ENCODE results near the gene FARP2. TPM values are rescaled to one million over a fixed set of nuclear protein-coding genes. Genes with fewer than 3 reads are reported as not detected.

Gene FARP2
- polyA plus RNA-seq, 1 donor from 2014 or later = 21.9 TPM

DNA sequence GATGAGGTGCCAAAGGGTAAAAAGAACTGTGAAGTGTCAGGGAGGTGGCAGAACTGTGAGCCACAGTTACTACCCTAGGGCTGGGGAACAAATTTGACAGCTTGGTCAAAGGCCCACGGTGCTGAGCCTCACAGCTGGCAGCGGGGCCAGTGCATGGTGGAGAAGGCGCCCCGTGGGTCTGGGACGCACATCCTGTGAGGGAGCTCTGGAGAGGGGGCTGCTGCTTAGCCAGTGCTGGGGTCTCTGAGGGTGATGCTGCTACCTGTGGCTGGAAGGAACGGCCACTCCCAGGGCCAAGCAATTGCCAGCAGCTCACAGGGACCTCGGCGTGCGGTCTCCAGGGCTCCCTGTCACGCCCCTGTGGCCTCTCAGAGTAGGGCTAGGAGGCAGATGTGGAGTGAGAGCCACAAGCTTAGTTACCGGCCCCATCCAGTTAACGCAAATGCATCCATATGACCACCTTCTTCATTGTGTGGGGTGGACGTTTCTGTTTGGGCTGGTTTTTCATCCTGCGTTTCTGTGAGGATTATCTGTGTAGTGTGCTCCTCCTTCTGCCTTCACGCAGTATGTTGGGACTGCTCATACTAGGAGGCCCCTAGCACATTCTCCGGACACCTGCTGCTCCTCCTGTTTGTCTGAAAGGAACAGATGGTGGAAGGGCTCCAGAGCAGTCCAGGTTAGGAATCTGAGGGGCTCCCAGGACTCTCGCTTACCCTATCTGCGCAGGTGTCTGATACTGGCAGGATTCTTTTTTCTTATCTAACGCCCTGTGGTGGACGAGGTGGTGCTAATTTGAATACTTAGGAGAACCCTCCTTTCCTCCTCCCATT, 126.3 kb downstream of the FARP2 start:
- Mint-ChIP-seq H3K36me3 (peaks cover 18% of the 10 kb centered on the region), H3K27ac (no peak overlapping the region), H3K27me3 (no peaks in the 10 kb centered on the region), H3K9me3 (no peaks in the 10 kb centered on the region), H3K4me3 (no peak overlapping the region), H3K4me1 (no peaks in the 10 kb centered on the region)

DNA sequence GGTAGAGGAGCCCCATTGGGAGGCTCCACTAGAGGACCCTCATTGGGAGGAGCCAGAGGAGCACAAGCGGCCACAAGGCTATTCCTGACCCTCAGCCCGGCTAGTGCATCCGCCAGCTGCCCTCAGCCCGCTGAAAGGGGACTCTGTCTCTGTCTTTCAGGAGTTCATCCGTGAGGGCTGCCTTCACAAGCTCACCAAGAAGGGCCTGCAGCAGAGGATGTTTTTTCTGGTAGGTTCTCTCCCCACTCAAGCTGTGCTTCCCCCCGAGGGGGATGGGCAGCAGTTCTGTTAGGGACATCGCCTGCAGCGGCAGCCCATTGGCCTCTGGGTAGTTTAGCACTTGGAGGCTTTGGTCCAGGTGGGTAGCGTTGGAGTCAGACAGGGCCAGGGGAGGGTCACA, 127.2 kb downstream of the FARP2 start:
- Mint-ChIP-seq H3K36me3 (peaks cover 15% of the 10 kb centered on the region), H3K27me3 (no peaks in the 10 kb centered on the region), H3K4me3 (no peak overlapping the region), H3K9me3 (no peaks in the 10 kb centered on the region), H3K4me1 (no peaks in the 10 kb centered on the region), H3K27ac (no peak overlapping the region)

DNA sequence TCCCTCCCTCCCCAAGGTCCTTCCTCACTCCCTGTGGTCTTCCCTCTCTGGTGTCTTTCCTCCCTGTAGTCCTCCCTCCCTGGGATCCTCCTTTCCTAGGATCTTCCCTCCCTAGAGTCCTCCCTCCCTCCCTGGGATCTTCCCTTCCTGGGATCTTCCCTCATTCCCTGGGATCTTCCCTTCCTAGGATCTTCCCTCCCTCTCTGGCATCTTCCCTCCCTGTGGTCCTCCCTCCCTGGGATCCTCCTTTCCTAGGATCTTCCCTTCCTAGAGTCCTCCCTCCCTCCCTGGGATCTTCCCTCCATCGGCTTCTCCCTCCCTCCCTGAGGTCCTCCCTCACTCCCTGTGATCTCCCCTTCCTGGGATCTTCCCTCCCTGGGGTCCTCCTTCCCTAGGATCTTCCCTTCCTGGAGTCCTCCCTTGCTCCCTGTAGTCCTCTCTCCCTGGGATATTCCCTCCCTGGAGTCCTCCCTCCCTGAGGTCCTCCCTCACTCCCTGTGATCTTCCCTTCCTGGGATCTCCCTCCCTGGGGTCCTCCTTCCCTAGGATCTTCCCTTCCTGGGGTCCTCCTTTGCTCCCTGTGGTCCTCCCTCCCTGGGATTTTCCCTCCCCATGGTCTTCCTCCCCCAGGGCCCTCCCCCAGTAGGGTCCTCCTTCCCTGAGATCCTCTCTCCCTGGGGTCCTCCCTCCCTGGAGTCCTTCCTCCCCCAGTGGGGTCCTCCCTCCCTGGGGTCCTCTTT, 129.3 kb downstream of the FARP2 start:
- no peaks in the 10 kb centered on the region for H3K27me3 Mint-ChIP-seq
- H3K4me1 Mint-ChIP-seq = no peaks in the 10 kb centered on the region
- H3K4me3 Mint-ChIP-seq = no peak overlapping the region
- no peak overlapping the region for H3K27ac Mint-ChIP-seq
- peaks cover 14% of the 10 kb centered on the region for H3K36me3 Mint-ChIP-seq
- H3K9me3 Mint-ChIP-seq = no peaks in the 10 kb centered on the region

DNA sequence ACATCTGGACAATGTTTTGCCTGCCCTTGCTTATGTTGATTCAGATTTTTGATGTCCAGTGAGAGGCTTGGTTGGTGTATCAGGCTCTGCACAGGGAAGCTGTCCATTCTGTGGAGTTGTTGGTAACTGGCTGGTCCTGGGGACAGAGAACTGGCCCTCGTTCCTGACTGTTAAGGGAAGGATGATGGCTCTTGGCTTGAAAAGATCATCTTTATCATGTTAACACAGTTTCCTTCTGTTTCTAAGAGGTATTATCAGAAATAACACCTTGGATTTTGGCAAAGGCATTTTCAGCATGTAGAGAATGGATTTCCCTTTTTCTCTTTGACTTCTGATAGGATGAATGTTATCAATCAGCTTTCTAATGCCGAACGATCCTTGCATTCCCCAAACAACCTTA, 133.0 kb downstream of the FARP2 start:
- H3K27me3 Mint-ChIP-seq = no peaks in the 10 kb centered on the region
- no peak overlapping the region for H3K4me3 Mint-ChIP-seq
- H3K9me3 Mint-ChIP-seq = no peaks in the 10 kb centered on the region
- H3K36me3 Mint-ChIP-seq = peaks cover 12% of the 10 kb centered on the region
- H3K4me1 Mint-ChIP-seq = no peaks in the 10 kb centered on the region
- H3K27ac Mint-ChIP-seq = peak overlapping the region in 1 of 3 donors; percentile 83

DNA sequence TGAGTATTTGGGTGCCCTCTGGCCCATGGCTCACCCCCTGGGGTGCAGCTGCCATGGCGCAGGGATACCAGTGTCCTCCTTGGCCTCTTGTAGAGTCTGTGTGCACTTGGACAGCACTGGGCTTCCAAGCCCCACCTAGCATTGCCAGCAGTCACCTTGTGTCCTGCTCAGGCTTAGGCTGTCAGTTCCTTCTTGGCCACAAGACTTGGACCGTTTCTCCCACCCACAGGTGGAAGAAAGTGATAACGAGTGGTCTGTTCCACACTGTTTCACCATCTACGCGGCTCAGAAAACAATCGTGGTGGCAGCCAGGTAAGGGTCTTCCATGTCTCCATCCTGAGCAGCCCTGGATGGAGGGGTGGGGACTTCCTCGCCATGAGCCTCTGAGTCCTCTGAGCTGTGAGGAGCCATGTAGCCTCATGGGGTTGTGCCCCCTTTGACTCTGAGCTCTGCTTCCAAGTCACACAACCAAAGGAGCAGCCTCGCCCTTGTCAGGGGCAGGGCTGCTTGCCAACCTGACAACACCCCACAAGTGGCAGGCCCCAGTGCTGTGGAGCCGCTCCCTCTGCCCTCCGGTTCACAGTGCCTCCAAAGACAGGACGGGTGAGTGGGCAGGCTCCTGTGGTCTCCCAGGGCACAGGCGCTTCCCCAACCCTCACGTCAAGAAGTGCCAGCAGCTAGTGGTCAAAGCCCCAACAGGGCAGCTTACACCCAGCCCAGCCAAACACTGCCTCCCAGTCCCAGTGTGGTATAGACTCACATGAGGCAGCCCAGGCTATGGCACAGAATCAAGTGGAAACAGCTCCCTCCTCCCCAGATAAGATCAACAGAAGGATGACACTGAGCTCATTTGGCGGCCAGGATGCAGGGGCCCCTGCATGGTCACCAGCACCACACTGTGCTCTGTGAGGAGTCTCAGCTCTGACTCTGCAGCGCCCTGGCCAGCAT, 133.9 kb downstream of the FARP2 start:
- Mint-ChIP-seq H3K27ac (peak overlapping the region in 1 of 3 donors; percentile 31), H3K4me3 (no peak overlapping the region), H3K9me3 (no peaks in the 10 kb centered on the region), H3K27me3 (no peaks in the 10 kb centered on the region), H3K36me3 (peaks cover 10% of the 10 kb centered on the region), H3K4me1 (no peaks in the 10 kb centered on the region)

DNA sequence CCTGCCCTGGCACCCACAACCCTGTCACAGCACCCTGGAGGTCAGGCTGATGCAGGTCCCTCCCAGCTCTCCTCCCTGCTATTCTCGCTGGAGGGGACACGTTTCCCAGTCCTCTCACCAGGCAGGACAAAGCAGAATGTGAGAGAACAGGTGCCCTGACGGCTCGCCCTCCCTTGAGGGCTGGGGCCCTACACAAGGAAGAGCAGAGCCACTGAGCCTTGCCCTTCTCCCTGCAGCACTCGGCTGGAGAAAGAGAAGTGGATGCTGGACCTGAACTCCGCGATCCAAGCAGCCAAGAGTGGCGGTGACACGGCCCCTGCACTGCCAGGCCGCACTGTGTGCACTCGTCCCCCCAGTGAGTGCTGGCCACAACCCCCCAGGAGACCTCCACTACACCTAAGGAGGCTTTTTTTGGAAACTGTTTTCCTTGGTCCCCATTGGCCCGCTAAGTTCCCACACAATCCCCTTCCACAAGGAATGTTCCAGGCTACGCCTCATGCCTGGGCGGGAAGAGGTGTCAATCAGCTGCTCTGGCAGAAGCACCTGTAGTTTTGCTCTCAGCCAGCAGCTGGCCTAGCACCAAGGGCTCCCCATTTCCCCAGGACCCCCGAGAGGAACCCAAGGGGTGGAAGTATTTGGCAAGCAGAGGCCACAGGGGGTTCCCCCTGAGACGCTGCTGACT, 134.9 kb downstream of the FARP2 start:
- H3K4me1 Mint-ChIP-seq = no peaks in the 10 kb centered on the region
- no peaks in the 10 kb centered on the region for H3K27me3 Mint-ChIP-seq
- H3K27ac Mint-ChIP-seq = no peak overlapping the region
- H3K36me3 Mint-ChIP-seq = peaks cover 10% of the 10 kb centered on the region
- no peak overlapping the region for H3K4me3 Mint-ChIP-seq
- H3K9me3 Mint-ChIP-seq = no peaks in the 10 kb centered on the region

DNA sequence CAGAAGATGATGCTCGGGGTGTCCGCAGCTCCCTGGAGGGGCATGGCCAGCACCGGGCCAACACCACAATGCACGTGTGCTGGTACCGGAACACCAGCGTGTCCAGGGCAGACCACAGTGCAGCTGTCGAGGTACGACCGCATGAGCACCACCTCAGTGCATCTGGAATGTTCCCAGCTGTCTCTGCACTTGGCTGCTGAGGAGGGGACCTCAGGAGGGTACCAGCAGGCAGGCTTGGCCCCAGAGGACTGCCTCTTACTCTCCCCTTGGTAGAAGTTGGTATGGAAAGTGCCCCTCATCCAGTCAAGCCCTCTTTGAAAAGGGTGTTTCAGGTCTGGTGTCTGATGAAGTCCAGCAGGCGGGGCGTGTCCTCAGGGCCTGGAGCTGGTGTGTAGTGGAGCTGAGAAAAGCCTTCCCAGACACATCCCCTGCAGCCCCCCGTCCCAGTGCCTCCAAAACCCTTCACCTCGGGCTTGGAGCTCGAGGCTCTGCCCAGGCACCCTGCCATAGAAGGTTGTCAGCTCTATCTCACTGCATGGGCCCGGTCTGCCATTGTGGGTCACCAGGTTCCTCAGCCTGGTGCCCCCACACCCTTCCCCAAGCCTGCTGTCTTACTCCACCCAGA, 135.6 kb downstream of the FARP2 start:
- Mint-ChIP-seq H3K9me3 (no peaks in the 10 kb centered on the region), H3K36me3 (peaks cover 7% of the 10 kb centered on the region), H3K4me1 (no peaks in the 10 kb centered on the region), H3K27me3 (no peaks in the 10 kb centered on the region), H3K4me3 (no peak overlapping the region), H3K27ac (no peak overlapping the region)

DNA sequence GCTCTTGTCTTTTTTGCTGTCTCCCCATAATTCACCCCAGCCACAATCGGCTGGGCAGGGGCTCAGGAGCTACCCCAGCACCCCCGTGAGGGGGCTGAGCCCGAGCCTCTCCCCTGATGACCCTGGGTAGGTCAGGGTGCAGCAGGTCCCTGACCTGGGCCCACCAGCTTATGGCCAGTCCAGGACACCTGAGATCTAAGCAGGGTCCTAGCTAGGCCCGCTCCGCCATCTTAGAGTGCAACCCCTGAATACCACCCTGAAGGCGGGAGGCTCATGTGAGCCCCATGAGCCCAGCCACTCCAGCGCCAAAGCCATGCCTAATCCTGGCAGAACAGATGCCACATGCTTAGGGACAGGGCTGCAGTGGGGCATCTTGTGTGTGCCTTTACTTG, 136.1 kb downstream of the FARP2 start:
- H3K9me3 Mint-ChIP-seq = no peaks in the 10 kb centered on the region

DNA sequence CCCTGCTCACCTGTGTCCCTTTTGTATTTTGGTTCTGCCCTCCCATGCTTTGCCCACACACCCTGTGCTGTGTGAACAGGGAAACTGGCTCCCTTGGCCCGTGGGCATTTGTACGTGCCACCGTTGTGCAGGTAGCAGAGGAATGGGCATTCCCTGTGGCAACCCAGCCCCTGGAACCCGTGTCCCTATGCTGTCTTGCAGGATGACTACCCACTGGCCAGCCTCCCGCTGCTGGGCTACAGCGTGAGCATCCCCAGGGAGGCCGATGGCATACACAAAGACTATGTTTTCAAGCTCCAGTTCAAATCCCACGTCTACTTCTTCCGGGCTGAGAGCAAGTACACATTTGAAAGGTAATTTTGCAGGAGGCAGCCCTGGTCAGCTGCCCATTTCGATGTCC, 137.0 kb downstream of the FARP2 start:
- Mint-ChIP-seq H3K36me3 (peaks cover 2% of the 10 kb centered on the region), H3K27me3 (no peaks in the 10 kb centered on the region), H3K4me3 (no peak overlapping the region), H3K4me1 (no peaks in the 10 kb centered on the region), H3K9me3 (no peaks in the 10 kb centered on the region), H3K27ac (no peak overlapping the region)

More for the DNA sequence above, 136.1 kb downstream of the FARP2 start:
- Mint-ChIP-seq H3K4me3 (no peak overlapping the region), H3K27ac (no peak overlapping the region), H3K27me3 (no peaks in the 10 kb centered on the region), H3K36me3 (peaks cover 2% of the 10 kb centered on the region), H3K4me1 (no peaks in the 10 kb centered on the region)

DNA sequence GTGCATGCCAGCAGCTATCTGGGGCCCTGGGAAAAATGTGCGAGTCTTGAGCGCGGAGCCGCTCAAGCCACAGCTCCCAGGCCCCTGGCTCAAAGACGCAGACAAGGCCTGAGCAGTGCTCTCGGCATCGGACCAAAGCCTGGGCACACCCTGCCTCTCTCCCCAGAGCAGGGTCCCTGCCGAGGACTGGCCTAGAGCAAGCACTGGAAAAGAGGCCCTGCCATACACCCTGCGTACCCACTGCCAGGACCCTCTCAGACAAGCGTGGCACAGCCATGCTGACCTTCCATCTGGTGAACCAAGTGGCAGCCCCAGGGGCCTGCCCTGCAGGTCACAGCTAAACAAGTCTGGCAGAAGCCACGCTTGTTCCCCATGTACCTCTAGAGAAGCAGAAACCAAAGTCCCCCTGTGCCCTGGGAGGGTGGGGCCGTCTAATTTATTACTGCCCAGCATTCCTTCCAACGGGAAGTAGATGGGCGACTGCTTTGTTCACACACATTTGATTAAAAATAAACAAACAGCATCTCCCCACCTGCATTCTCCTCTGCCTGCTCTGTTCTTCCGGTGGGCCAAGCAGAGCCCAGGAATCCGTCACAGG, 138.3 kb downstream of the FARP2 start:
- Mint-ChIP-seq H3K4me1 (no peaks in the 10 kb centered on the region), H3K36me3 (no peaks in the 10 kb centered on the region), H3K9me3 (no peaks in the 10 kb centered on the region), H3K4me3 (no peak overlapping the region), H3K27ac (no peak overlapping the region), H3K27me3 (no peaks in the 10 kb centered on the region)

DNA sequence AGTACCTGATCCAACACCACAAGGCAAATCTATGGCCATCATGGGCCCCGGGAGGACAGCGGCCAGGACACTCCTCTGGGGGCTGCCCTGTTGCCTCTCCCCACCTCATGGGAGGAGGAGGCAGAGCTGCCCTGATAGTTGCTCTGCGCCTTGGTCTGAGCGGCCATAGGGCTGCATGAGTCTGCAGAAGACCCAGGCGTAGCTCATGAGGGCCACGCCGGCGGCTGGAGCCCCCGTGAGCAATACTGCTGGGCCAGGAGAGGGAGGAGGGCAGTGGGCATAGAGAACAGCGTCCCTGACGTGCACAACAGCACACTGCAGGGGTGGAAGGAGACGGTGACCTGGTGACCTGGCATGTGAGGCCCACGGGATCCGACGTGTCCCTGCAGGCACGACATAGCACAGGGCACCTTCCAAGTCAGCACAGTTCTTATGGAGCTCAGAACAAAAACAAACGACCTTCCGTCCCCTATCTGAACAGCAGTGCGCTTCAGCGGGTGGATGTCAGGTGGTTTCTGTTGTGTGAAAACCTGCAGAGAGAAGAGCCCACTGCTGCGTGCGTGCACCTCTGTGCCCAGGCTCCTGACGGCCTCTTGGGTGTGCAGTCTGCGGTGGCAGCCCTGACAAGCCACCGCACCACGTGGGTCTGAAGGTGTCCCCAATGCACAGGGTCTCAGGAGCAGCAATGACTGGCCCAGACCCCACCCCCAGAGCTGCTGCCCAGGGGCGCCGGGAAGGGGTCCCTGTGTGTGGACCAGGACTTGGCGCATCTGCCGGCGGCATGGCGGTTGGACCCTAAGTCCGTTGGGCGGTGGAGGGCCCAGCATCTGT, 139.3 kb downstream of the FARP2 start:
- no peak overlapping the region for H3K4me3 Mint-ChIP-seq
- H3K36me3 Mint-ChIP-seq = no peaks in the 10 kb centered on the region
- no peaks in the 10 kb centered on the region for H3K27me3 Mint-ChIP-seq
- no peaks in the 10 kb centered on the region for H3K9me3 Mint-ChIP-seq
- H3K4me1 Mint-ChIP-seq = no peaks in the 10 kb centered on the region
- H3K27ac Mint-ChIP-seq = no peak overlapping the region

DNA sequence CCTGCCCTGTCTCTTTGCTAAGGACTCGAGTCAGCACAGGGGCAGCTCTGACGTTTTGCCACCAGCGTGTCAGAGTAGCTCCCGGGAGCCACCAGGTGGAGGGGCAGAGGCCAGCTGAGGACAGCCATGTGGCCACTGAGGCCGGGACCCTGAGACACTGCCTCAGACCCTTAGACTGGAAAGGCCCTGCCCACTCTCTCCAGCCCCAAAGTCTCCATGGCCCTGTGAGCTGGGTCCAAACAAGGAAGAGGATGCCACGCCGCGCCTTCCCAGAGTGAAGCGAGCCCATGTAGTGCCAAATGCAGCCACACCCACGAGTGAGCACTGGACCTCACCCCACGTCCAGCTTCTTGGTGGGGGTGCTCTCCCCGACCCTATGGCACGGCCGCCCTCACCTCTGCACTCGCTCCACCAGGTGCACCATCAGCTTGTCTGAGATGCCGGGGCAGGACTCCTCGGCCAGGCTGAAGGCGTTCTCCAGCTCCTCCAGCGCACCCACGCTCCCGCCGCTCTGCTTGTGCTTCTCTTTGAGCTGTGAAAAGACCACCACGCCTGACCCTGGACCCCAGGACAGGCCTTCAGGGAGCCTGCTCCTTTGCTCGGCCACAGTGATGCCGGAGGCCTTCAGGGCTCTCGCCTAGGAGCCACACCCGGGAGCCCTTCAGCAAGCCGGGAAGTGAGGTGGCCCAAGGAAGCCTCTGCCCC, 140.1 kb downstream of the FARP2 start:
- H3K36me3 Mint-ChIP-seq = no peaks in the 10 kb centered on the region
- H3K27ac Mint-ChIP-seq = no peak overlapping the region
- H3K4me3 Mint-ChIP-seq = no peak overlapping the region
- H3K27me3 Mint-ChIP-seq = no peaks in the 10 kb centered on the region
- no peaks in the 10 kb centered on the region for H3K9me3 Mint-ChIP-seq
- no peaks in the 10 kb centered on the region for H3K4me1 Mint-ChIP-seq

Data from IgD-negative memory B cell (primary cell).